HUES64 (cell line): Measurements from ENCODE around the gene C1QTNF1.

Source experiments
- H3K27ac ChIP-seq: 2 replicates; pipeline ENCODE4 v1.7.0; 2013; ENCODE audit warnings: low read depth, low read length, inconsistent platforms
- H3K27me3 ChIP-seq: 2 replicates; pipeline ENCODE4 v1.6.1; 2013; ENCODE audit warnings: mild to moderate bottlenecking, low read length; ENCODE audit not compliant: insufficient read depth
- H3K36me3 ChIP-seq: 2 replicates; pipeline ENCODE4 v1.6.1; 2013; ENCODE audit warnings: mild to moderate bottlenecking, low read length; ENCODE audit not compliant: insufficient read depth
- H3K4me1 ChIP-seq: 2 replicates; pipeline ENCODE4 v1.6.1; 2013; ENCODE audit warnings: mild to moderate bottlenecking, low read length, moderate library complexity; ENCODE audit not compliant: insufficient read depth
- H3K4me3 ChIP-seq: 2 replicates; pipeline ENCODE4 v1.5.1; 2013; ENCODE audit warnings: mild to moderate bottlenecking, low read length, moderate library complexity
- H3K9ac ChIP-seq: 2 replicates; pipeline ENCODE4 v1.6.1; 2013; ENCODE audit warnings: mild to moderate bottlenecking, low read depth, low read length
- H3K9me3 ChIP-seq: 2 replicates; pipeline ENCODE4 v1.6.1; 2013; ENCODE audit warnings: low read depth, low read length; ENCODE audit not compliant: insufficient read depth
- WGBS: fragments of 150-250, 120-280 bp; methylation state at CpG from one replicate; pipeline ENCODE4 v1.1.7; 2013; ENCODE audit warnings: missing lambda C conversion rate; 5-methylcytosine and 5-hydroxymethylcytosine counted together

C1QTNF1 gene

DNA sequence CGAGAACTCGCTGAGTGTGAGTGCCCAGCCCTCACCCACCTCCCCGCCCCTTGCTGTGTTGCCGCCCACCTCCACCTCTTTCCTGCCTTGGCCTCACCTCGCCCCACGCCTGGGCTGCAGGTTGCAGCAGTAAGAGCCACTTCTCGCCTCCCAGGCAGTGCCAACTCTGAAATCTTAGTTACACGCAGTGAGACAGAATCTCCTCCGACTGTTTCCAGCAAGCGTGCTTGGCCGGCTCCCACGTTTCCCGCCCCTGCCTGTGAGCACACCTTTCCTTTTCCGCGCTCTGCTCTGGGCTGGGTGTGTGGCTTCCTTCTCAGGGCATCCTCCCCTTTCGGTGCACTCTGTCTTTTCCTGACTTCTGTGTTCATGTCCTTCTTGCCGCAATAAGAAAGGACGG lies 56.4 kb downstream of the C1QTNF1 start:
- H3K9me3 ChIP-seq, result no peaks in the 10 kb centered on the region
- WGBS, result 93% methylated on average over 18 of the region's 18 CpGs
- H3K4me3 ChIP-seq, result no peak overlapping the region
- H3K4me1 ChIP-seq, result no peaks in the 10 kb centered on the region
- H3K27me3 ChIP-seq, result peaks cover 8% of the 10 kb centered on the region
- H3K27ac ChIP-seq, result no peak overlapping the region
- peaks cover 31% of the 10 kb centered on the region for H3K36me3 ChIP-seq
- no peak overlapping the region for H3K9ac ChIP-seq

- Histone ChIP-seq H3K4me1 (no peaks in the 10 kb centered on the region), H3K27ac (no peak overlapping the region), H3K36me3 (peaks cover 31% of the 10 kb centered on the region), H3K9me3 (no peaks in the 10 kb centered on the region), H3K9ac (no peak overlapping the region), H3K4me3 (no peak overlapping the region), H3K27me3 (peaks cover 3% of the 10 kb centered on the region)
- WGBS, result 94% methylated on average over 17 of the region's 17 CpGs
These were observed 56.9 kb downstream of the C1QTNF1 start for GRCh38 chr17:79080761-79081290.

DNA sequence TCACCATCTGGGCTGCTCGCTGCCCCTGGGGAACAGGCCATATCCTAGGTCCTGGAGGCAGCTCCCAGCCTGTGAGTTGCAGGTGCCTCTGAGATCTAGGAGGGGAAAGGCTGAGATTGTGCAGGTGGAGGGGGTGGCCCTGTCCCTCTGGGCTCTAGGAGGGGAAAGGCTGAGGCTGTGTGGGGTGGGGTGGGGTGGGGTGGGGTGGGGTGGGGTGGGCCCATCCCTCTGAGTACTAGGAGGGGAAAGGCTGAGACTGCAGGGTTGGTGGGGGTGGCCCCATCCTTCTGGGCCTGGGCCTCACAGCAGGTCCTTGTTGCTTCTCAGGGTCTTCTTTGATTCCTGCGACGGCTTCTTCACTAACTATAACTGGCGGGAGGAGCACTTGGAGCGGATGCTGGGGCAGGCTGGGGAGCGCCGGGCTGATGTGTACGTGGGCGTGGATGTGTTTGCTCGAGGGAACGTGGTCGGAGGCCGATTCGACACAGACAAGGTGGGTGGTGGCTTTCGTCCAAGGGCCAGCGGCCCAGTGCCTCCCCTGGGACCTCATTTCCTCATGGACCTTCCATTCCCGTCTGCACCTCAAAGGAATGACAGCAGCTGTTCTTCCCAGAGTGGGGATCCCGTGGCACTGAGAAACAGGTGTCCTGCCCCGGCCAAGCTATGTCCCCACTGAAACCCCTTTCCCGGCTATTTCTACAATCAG lies 57.8 kb downstream of the C1QTNF1 start:
- no peak overlapping the region for H3K27ac ChIP-seq
- H3K9me3 ChIP-seq, result no peaks in the 10 kb centered on the region
- peaks cover 31% of the 10 kb centered on the region for H3K36me3 ChIP-seq
- H3K4me3 ChIP-seq, result no peak overlapping the region
- H3K27me3 ChIP-seq, result no peaks in the 10 kb centered on the region
- 97% methylated on average over 20 of the region's 20 CpGs for WGBS
- H3K4me1 ChIP-seq, result no peaks in the 10 kb centered on the region
- H3K9ac ChIP-seq, result no peak overlapping the region

DNA sequence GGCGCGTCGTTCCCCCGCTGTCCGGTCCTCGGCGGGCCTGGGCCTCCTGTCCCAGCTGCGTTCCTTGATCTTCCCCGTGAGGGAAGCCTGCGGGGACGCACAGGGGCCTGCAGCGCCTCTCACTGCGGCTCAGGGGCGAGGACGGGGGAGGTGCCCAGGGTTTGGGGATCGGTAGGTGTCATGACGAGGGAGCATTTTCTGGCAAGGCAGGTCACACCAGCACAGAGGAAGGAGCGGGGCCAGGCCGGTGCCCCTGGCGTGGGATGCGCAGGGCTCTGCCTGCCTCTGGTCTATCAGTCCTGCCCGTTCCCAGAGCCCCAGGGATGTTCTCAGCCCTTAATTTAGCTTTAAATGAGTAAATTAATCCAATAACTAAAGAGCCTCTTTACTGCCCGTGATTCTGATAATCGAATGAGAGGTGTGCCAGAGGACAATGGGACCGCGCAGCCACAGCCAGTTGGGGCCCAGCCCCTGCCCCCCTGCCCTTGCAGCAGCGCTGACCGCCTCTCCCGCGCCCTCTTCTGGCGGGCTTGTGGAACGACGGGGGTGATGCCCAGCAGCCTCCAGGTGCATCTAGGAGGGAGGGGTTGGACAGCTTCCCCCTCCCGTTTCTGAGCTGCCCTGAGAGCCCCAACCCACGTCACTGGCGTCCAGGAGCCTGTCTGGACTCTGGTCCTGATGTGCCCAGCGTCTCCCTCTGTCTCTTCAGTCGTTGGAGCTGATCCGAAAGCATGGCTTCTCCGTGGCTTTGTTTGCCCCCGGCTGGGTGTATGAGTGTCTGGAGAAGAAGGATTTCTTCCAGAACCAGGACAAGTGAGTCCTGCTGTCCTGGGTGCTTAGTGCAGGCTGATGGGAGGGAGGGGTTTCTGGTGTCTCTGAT lies 58.6 kb downstream of the C1QTNF1 start:
- Histone ChIP-seq H3K4me1 (no peaks in the 10 kb centered on the region), H3K27ac (no peak overlapping the region), H3K36me3 (peaks cover 31% of the 10 kb centered on the region), H3K9ac (no peak overlapping the region), H3K9me3 (no peaks in the 10 kb centered on the region), H3K27me3 (no peaks in the 10 kb centered on the region), H3K4me3 (no peak overlapping the region)
- 70% methylated on average over 41 of the region's 41 CpGs for WGBS

- no peaks in the 10 kb centered on the region for H3K27me3 ChIP-seq
- no peaks in the 10 kb centered on the region for H3K9me3 ChIP-seq
- 91% methylated on average over 28 of the region's 28 CpGs for WGBS
- H3K9ac ChIP-seq, result no peak overlapping the region
- H3K4me1 ChIP-seq, result no peaks in the 10 kb centered on the region
- H3K36me3 ChIP-seq, result peaks cover 30% of the 10 kb centered on the region
- no peak overlapping the region for H3K4me3 ChIP-seq
- H3K27ac ChIP-seq, result no peak overlapping the region
These were observed 59.4 kb downstream of the C1QTNF1 start for GRCh38 chr17:79083191-79083971.

DNA sequence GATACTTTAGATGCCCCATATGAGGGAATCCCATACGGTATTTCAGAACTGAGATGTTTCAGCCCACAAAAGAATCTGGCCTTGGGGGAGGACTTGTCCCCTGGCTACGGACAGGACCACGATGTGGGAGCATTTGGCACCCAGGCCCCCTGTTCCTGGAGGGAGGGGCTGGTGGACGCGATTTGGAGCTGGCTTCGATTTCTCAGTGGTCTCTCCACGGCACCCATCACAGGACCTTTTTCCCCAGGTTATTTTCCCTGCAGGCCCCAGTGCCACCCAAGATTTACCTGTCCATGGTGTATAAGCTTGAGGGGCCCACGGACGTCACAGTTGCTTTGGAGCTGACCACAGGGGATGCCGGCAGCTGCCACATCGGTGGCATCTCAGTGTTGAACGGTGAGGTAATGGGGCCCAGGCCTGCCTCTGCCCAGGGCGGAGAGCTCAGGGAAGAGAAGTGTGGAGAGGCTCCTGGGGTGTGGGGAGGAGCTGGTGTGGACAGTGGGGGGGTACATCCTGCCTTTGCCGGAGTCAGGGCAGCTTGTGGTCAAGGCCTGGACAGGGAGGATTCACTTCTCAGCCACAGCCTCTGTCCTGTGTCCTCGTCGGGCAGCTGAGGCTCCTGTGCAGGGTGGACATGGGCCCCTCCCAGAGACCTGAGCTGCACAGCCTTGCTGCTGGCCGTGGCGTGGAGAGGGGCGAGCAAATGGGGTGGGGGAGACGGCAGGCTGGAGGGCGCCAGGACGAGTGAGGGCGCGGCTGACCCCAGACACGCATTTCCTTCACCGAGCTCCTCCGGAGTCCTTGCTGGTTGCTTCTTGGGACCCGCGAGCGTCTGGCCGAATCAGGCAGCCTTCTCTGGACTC lies 60.6 kb downstream of the C1QTNF1 start:
- no peaks in the 10 kb centered on the region for H3K4me1 ChIP-seq
- no peaks in the 10 kb centered on the region for H3K9me3 ChIP-seq
- WGBS, result 94% methylated on average over 31 of the region's 31 CpGs
- no peak overlapping the region for H3K27ac ChIP-seq
- H3K27me3 ChIP-seq, result no peaks in the 10 kb centered on the region
- H3K4me3 ChIP-seq, result no peak overlapping the region
- H3K36me3 ChIP-seq, result peaks cover 25% of the 10 kb centered on the region
- no peak overlapping the region for H3K9ac ChIP-seq

DNA sequence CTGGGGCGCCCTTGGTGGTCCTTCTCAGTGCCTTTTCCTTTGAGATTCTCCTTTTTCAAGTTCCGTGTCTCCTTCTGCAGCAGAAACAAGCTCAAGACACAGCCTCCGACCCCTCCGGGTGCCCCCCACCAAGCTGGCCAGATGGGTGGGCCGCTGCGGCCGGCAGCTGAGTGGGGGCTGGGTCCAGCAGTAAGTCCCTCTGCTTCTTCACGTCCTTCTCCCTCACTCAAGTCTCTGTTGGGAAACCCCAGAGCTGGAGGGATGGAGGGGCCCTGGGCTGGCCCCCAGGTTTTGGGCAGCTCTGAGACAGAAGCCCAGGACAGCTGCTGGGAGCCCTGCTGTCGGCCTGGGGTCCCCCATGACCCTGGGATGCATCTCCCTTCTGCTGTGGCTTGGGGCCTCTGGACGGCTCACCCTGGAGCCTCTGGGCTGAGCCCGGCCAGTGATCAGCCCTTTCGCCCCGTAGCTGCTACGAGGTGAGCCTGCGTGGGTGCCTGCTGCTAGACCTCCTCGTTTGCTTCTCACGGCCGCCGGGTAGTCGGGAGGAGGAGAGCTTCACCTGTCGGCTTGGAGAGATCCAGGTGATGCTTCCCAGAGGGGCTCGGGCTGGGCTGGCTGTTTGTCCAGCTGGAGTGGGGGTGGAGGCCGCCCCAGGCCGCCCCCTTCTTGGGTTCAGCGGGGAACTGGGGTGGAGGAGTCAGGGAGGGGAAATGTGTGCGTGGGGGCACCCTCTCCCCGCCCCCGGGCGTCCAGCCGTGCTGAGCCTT lies 61.4 kb downstream of the C1QTNF1 start:
- no peaks in the 10 kb centered on the region for H3K9me3 ChIP-seq
- 95% methylated on average over 30 of the region's 30 CpGs for WGBS
- H3K9ac ChIP-seq, result no peak overlapping the region
- H3K27me3 ChIP-seq, result no peaks in the 10 kb centered on the region
- no peak overlapping the region for H3K4me3 ChIP-seq
- H3K36me3 ChIP-seq, result peaks cover 25% of the 10 kb centered on the region
- H3K4me1 ChIP-seq, result no peaks in the 10 kb centered on the region
- no peak overlapping the region for H3K27ac ChIP-seq

DNA sequence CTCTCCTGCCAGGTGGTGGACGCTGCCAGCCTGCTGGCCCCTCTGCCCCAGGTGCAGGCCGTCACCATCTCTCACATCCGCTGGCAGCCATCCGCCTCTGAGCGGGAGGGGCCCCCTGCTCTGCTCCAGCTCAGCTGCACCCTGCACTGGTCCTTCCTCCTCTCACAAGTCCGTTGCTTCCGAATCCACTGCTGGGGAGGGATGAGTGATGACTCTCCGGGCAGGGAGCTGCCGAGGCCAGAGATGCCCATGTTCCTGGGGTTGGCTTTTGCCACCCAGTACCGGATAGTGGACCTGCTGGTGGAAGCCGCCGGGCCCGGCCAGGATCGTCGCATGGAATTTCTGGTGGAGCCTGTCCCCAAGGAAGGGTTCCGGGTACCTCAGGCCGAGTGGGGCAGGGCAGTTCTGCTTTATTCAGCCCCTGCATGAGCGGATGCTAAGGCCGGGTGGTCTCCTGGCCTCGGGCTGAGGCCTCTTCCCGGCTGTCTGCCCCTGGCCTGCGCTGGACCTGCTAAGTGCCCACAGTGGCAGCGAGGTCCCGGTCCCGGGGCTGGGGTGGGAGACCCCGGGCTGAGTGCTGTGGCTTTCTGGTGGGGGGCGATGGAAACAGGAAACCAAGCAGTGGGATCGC lies 62.1 kb downstream of the C1QTNF1 start:
- H3K27ac ChIP-seq, result no peak overlapping the region
- no peak overlapping the region for H3K4me3 ChIP-seq
- H3K27me3 ChIP-seq, result no peaks in the 10 kb centered on the region
- H3K4me1 ChIP-seq, result no peaks in the 10 kb centered on the region
- H3K9ac ChIP-seq, result no peak overlapping the region
- no peaks in the 10 kb centered on the region for H3K9me3 ChIP-seq
- WGBS, result 94% methylated on average over 28 of the region's 28 CpGs
- peaks cover 20% of the 10 kb centered on the region for H3K36me3 ChIP-seq

DNA sequence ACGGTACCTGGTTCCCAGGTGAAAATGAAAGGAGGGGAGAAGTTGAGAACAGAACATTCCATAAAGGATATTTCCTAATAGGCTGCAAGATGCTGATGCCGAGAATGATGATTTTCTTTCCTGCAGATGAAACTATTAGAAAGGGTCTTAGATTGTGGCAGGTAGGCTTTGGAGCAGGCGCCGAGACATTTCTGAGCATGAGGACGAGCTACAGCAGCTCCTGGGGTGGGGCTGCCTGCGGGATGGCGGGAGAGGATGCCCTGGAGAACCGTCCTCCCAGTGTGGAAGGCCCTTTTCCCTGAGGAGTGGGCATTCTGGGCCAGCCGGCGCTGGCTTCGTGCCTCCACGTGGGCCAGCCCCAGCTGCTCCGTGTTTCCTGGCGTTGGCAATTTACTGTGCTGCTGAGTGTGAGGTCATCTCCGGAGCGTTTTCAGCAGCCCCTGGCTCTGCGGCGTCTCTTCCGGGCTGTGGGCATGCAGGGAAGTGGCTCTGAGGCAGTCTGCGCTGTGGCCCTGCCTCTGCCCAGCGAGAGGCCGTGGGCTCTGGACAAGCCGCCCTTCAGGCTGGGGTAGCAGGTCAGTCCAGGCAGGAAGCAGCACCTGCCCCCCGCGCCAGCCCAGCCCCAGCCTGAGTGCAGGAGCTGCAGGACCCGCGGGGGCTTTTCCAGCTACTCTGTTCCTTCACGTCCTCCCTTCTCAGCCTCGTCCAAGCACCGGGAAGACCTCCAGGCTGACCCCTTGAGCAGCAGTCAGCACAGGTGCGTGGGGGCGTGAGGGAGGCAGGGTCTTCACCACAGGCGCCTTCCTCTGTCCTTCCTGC lies 62.8 kb downstream of the C1QTNF1 start:
- H3K9me3 ChIP-seq, result no peaks in the 10 kb centered on the region
- H3K27me3 ChIP-seq, result no peaks in the 10 kb centered on the region
- 95% methylated on average over 33 of the region's 33 CpGs for WGBS
- H3K27ac ChIP-seq, result no peak overlapping the region
- peaks cover 19% of the 10 kb centered on the region for H3K36me3 ChIP-seq
- H3K9ac ChIP-seq, result no peak overlapping the region
- no peaks in the 10 kb centered on the region for H3K4me1 ChIP-seq
- H3K4me3 ChIP-seq, result no peak overlapping the region
